ENCODE data around the gene CTIF.

The CTIF gene

DNA sequence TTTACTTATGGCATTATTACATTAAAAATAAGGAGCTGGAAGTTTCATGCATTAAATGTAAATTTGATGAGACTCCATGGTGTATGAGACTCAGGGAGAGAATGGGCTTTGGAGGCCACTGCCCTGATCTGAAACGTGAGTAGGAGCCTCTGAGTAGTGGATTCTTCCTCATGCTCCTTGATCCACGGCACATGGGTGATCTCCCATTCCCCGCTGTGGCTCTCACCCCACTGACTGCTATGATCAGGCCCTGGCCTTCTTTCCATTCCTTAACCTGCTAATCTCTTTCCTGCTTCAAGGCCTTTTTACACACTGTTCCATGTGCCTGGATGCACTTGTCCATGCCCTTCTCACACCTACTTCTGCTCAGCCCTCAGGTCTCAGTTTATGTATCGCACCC is 343.5 kb downstream of the CTIF start:
- ATAC-seq (no peak), DNase-seq (ENCODE audit: low spot score in 2 of 2) (no peak)
- no peak overlapping the region for H3K4me3 Mint-ChIP-seq
- H3K27ac Mint-ChIP-seq = no peak overlapping the region
- no peaks in the 10 kb centered on the region for H3K36me3 Mint-ChIP-seq
- H3K9me3 Mint-ChIP-seq = no peaks in the 10 kb centered on the region
- peaks cover 39% of the 10 kb centered on the region for H3K4me1 Mint-ChIP-seq

DNA sequence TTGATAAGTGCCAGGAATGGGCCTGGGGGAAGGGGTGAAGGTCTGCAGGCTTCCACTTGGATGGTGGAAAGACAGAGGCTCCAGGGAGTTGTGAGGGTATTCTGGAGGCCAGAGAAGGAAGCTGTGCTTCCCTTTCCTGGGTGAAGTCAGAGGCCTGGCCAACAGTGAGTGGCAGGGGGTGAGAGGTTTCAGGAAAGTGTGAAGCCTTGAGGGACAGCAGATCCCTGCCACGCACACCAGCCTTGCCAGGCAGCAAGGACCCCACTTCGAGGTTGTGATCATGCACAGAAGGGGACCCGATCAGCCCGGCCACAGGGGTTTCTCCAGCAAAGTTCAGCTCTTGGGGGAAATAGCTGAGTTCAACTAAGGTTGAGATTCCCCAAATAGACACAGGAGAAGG is 345.5 kb downstream of the CTIF start:
- H3K27ac Mint-ChIP-seq = peak overlapping the region; percentile 26
- H3K36me3 Mint-ChIP-seq = no peaks in the 10 kb centered on the region

DNA sequence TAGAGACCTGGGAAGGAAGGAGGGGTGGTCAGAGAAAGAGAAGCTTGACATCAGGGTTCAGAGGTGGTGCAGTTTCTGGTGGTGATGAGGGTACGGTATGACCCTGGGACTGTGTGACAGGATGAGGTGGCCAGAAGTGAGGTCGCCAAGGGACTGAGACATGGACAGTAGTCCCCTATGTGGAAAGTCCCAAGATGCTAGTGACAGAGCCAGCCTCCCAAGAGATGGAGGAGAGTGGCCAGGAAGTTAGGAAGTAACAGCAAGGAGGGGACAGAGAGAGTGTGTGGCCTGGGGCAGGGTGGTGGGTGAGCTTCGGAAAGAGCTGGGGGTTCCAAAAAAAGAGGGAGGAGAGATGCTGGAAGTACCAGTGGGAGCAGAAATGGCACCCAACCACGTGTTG is 345.9 kb downstream of the CTIF start:
- ATAC-seq (no peak), DNase-seq (ENCODE audit: low spot score in 2 of 2) (no peak)
- Mint-ChIP-seq H3K9me3 (no peaks in the 10 kb centered on the region), H3K4me3 (no peak overlapping the region), H3K27ac (peak overlapping the region; percentile 26), H3K36me3 (no peaks in the 10 kb centered on the region), H3K4me1 (peaks cover 36% of the 10 kb centered on the region)

More for the DNA sequence above, 345.5 kb downstream of the CTIF start:
- no peak overlapping the region for H3K4me3 Mint-ChIP-seq
- peaks cover 34% of the 10 kb centered on the region for H3K4me1 Mint-ChIP-seq
- H3K9me3 Mint-ChIP-seq = no peaks in the 10 kb centered on the region
- ATAC-seq = no peak
- no peak for DNase-seq (ENCODE audit: low spot score in 2 of 2)

DNA sequence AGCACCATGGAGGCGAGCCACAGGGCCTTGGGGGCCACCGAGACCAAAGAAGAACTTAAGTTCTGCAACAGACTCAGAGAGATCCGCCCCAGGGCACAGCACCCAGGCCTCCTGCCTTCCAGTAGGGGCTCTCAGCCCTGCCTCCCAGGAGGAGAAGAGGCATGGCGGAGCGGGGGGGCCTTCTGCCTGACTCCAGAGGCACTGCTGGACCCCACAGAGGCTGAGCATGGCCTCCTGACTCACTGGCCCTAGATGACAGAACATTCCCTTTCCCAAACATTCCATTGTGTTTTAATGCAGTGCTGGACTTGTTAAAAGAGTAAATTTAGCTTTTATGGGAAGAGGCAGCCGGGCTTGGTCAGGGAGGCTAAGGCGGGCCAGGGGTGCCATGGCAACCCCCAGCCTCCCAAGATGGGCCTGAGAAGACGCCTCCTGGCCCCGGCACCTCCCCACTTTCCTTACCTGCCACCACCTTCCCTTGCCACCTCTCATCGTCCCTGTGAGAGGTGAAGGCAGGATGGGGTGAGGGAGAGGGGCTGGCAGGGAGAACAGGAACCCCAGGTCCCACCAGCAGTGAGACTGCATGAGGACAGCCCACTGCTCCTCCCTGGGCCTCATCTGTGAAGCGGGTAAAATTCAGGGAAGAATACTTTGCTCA is 346.6 kb downstream of the CTIF start:
- Mint-ChIP-seq H3K4me3 (no peak overlapping the region), H3K27ac (peak overlapping the region; percentile 26), H3K36me3 (no peaks in the 10 kb centered on the region), H3K4me1 (peaks cover 35% of the 10 kb centered on the region), H3K9me3 (no peaks in the 10 kb centered on the region)
- DNase-seq (ENCODE audit: low spot score in 2 of 2) = no peak
- ATAC-seq = no peak

DNA sequence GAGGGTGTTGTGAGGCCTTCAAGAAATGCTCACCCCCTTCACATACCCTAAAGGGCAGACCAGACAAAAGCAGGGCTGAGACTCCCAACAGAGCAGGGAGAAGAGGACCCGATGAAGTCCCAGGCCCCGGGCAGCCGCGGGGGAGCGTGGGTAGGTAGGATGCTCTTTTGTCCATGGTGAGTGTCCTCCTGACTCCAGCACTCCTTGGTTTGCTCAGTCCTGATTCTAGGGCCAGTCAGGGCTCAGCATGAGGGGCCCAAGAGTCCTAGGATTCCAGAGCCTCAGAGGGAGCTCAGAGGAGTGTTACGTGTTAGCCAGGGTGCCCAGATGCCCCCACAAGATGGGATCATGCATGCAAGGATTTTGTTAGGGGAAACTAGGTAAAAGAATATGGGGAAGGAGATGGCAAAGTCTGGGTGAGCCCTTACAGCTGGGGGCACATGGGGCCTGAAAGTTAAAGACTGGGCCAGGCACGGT is 347.1 kb downstream of the CTIF start:
- H3K27ac Mint-ChIP-seq = peak overlapping the region; percentile 26
- no peak overlapping the region for H3K4me3 Mint-ChIP-seq
- DNase-seq (ENCODE audit: low spot score in 2 of 2) (no peak), ATAC-seq (no peak)
- no peaks in the 10 kb centered on the region for H3K36me3 Mint-ChIP-seq
- H3K4me1 Mint-ChIP-seq = peaks cover 33% of the 10 kb centered on the region
- no peaks in the 10 kb centered on the region for H3K9me3 Mint-ChIP-seq

- ATAC-seq = no peak
- peaks cover 33% of the 10 kb centered on the region for H3K4me1 Mint-ChIP-seq
- no peaks in the 10 kb centered on the region for H3K9me3 Mint-ChIP-seq
- H3K27ac Mint-ChIP-seq = peak overlapping the region; percentile 26
- no peak for DNase-seq (ENCODE audit: low spot score in 2 of 2)
- H3K4me3 Mint-ChIP-seq = no peak overlapping the region
- no peaks in the 10 kb centered on the region for H3K36me3 Mint-ChIP-seq
These were observed 347.9 kb downstream of the CTIF start for GRCh38 chr18:48886520-48887293.

DNA sequence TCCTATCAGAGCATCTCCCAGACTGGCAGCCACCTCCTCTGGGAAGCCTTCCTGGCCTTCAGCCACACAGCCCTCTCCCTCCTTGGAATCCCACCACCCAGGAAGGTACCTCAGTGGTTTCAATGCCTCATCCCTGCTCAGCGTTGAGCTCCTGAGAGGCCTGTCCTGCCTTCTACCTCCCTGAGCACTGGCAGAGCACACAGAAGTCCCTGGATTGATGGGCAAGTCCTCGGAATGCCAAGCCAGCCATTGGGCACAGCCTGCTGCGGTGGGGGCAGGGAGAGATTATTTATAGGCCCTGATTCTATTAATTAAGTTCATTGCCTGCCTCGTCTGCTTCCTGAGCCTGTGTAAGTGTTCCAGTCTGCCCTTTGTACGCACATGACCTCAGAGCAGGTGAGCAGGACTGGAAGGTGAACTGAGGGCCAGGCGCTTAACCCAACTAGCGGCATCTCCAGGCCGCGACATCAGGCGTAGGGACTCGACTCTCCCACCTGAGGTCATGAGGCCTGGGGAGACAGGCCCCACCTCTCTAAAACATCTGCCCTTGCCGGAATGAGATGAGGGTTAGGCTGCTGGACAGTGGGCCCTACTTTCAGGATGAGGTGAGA is 348.6 kb downstream of the CTIF start:
- Mint-ChIP-seq H3K4me1 (peaks cover 33% of the 10 kb centered on the region), H3K36me3 (no peaks in the 10 kb centered on the region), H3K4me3 (no peak overlapping the region), H3K27ac (peak overlapping the region; percentile 26), H3K9me3 (no peaks in the 10 kb centered on the region)
- DNase-seq (ENCODE audit: low spot score in 2 of 2) (no peak), ATAC-seq (no peak)

DNA sequence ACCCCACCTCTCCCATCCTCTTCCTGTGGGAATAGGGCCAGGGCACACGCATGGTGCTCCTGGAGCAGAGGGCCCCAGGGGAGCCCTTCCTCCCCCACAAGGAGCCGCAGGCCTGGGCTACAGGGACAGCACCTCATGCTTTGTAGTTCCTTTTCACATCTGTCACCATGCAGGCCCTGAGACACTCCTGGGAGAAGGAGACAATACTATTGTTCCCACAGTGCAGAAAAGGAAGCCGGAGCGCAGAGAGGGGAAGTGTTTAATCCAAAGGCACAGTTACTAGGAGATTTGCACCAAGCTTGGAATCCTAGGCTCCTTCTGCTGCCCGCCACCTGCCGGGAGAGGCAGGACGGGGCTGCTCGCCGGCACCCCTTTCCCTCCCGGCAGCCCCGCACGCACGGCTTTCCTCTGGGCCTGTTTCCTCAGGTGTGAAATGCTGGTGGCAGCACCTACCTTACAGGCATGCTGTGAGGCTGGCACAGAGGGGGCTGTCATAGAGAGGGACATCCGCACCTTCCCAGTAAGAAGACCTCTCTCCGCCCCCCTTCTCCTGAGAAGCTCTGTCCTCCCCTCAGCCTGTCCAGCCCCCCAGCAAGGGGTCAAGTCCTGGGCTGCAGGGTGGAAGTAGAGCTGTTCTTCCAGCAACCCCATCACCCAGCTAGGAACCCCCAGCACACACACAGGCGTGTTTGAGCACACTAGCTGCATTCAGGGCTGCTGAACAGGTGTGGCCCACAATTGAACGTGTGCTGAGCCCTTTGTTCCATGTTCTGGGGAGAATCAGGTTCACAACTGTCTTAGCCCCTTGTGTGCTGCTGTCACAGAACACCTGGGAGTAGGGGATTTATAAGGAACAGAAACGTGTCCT is 349.3 kb downstream of the CTIF start:
- H3K4me1 Mint-ChIP-seq = peaks cover 37% of the 10 kb centered on the region
- H3K4me3 Mint-ChIP-seq = no peak overlapping the region
- ATAC-seq = no peak
- no peaks in the 10 kb centered on the region for H3K9me3 Mint-ChIP-seq
- no peak for DNase-seq (ENCODE audit: low spot score in 2 of 2)
- H3K27ac Mint-ChIP-seq = peak overlapping the region; percentile 26
- H3K36me3 Mint-ChIP-seq = no peaks in the 10 kb centered on the region

- Mint-ChIP-seq H3K9me3 (no peaks in the 10 kb centered on the region), H3K4me3 (no peak overlapping the region), H3K27ac (peak overlapping the region; percentile 26), H3K4me1 (peaks cover 43% of the 10 kb centered on the region), H3K36me3 (no peaks in the 10 kb centered on the region)
- no peak for ATAC-seq
- no peak for DNase-seq (ENCODE audit: low spot score in 2 of 2)
These were observed 349.9 kb downstream of the CTIF start for GRCh38 chr18:48888773-48889080.

GRCh38 chr18:48889115-48889941 is 350.5 kb downstream of the CTIF start:
- Mint-ChIP-seq H3K9me3 (no peaks in the 10 kb centered on the region), H3K27ac (peak overlapping the region; percentile 90), H3K36me3 (no peaks in the 10 kb centered on the region), H3K4me1 (peaks cover 42% of the 10 kb centered on the region), H3K4me3 (no peak overlapping the region)
- ATAC-seq (no peak), DNase-seq (ENCODE audit: low spot score in 2 of 2) (no peak)

DNA sequence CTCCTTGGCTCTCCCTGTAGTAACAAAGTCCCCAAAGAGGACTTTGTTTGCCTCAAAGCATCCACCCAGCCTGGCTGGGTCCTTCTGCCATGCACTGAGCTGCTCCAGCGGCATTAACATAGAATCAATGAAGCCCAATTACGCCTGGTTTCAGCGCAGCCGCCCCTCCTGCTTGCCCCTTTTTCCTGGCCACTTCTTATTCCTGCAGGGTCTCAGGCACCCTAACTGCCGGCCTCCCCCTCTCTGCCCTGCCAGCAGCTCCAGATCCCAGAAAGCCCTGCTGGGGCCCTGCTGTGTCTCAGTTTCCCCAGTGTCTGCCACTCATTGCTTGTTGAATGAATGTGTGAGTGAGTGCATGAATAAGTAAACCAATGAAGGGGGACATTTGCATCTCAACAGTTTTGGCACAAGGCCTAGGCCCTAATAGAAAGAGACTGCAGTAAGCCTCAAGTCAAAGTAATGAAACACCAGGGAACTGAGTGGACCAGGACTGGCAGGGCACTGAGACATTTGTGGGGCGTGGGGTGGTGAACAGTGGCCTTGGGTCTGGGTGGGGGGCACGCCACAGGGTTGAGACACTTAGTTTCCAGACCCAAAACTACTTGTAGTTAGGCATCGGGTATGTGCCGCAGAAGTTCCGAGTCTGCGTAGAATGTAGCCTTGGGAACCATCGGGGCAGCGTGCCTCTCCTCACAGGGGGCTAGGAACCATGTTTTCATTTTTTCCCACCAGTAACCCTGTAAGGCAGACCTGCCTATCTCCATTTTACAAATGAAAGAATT is 351.3 kb downstream of the CTIF start:
- Mint-ChIP-seq H3K4me3 (no peak overlapping the region), H3K9me3 (no peaks in the 10 kb centered on the region), H3K27ac (peak overlapping the region; percentile 90), H3K36me3 (no peaks in the 10 kb centered on the region), H3K4me1 (peaks cover 34% of the 10 kb centered on the region)
- ATAC-seq (no peak), DNase-seq (ENCODE audit: low spot score in 2 of 2) (no peak)

- H3K4me3 Mint-ChIP-seq = no peak overlapping the region
- peaks cover 28% of the 10 kb centered on the region for H3K4me1 Mint-ChIP-seq
- DNase-seq (ENCODE audit: low spot score in 2 of 2) = no peak
- H3K36me3 Mint-ChIP-seq = no peaks in the 10 kb centered on the region
- no peak for ATAC-seq
- no peaks in the 10 kb centered on the region for H3K9me3 Mint-ChIP-seq
- H3K27ac Mint-ChIP-seq = peak overlapping the region; percentile 63
These were observed 352.9 kb downstream of the CTIF start for GRCh38 chr18:48891721-48892120.

- no peaks in the 10 kb centered on the region for H3K36me3 Mint-ChIP-seq
- ATAC-seq = no peak
- no peak for DNase-seq (ENCODE audit: low spot score in 2 of 2)
- H3K27ac Mint-ChIP-seq = peak overlapping the region; percentile 63
- H3K9me3 Mint-ChIP-seq = no peaks in the 10 kb centered on the region
- H3K4me1 Mint-ChIP-seq = peaks cover 28% of the 10 kb centered on the region
- no peak overlapping the region for H3K4me3 Mint-ChIP-seq
These were observed 353.5 kb downstream of the CTIF start for GRCh38 chr18:48892146-48892855.
